Stimulated activated CD4-positive, alpha-beta T cell treated with anti-CD3 and anti-CD28 coated beads, TNF-alpha, amount 100 ng/mL, for 4 hours (primary cell): ENCODE measurements around the gene PPP2R2C.

Source experiments
- DNase-seq, 3 experiments: peaks; one replicate each; pipeline ENCODE4 v3.0.0-alpha.2; 2020; ENCODE audit warnings: low read depth in 3 of 3

Gene PPP2R2C

DNA sequence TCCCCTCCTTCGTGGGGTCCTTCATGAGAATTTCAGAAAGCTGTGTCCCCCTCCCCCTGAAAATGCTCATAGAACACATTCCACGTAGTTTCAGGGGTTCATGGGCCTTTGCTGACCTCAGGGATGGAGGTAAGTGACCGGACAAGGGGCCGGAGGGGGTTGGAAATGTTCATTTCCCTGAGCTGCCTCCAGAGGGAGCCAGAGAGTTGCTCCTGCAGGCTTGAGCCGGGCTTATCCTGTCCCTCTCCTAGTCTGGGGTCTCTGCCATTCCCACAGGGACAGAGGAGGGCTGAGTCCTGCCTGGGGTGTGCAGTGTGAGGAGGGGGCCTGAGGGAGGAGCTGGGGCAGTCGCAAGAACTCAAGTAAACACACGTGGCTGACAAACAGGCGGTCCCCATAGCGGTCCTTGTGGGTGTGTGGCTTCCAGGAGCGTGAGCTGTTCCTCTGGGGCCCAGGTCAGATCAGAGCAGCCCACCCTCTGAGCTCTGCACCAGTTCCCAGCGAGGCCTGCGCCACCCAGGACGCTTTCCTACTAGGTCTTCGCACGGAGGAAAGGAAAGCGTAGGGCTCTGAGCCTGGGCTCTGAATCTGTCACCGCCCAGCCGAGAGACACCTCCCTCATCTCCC is 140.3 kb downstream of the PPP2R2C start:
- DNase-seq = no peak

- no peak for DNase-seq
Observed at GRCh38 chr4:6331468-6331867, 140.9 kb downstream of the PPP2R2C start.

DNA sequence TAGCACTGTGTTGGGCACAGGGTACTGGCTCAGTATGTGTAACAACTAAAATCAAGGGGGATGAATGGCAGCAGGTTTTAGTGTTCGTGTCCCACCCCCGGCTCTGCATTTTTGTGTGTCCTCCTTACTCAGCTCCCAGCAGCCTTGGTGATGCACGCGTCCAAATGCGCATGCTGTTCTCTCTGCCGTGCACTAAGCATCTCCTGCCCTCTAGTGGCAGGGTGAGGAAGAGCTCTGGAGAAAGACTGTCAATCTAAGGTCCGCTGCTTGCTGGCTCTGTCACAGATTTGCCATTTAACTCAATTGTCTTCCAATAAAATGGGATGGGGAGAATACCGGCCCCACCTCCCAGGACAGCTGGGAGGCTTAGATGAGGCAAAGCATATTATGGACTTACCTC is 141.4 kb downstream of the PPP2R2C start:
- no peak for DNase-seq

GRCh38 chr4:6330384-6330767 is 142.0 kb downstream of the PPP2R2C start:
- no peak for DNase-seq

GRCh38 chr4:6329478-6330383 is 142.7 kb downstream of the PPP2R2C start:
- no peak for DNase-seq

- DNase-seq = no peak
Observed at GRCh38 chr4:6328526-6328925, 143.9 kb downstream of the PPP2R2C start.

- DNase-seq = peak; percentile 51 to 68 (median 64)
Observed at GRCh38 chr4:6327220-6327917, 145.0 kb downstream of the PPP2R2C start.

DNA sequence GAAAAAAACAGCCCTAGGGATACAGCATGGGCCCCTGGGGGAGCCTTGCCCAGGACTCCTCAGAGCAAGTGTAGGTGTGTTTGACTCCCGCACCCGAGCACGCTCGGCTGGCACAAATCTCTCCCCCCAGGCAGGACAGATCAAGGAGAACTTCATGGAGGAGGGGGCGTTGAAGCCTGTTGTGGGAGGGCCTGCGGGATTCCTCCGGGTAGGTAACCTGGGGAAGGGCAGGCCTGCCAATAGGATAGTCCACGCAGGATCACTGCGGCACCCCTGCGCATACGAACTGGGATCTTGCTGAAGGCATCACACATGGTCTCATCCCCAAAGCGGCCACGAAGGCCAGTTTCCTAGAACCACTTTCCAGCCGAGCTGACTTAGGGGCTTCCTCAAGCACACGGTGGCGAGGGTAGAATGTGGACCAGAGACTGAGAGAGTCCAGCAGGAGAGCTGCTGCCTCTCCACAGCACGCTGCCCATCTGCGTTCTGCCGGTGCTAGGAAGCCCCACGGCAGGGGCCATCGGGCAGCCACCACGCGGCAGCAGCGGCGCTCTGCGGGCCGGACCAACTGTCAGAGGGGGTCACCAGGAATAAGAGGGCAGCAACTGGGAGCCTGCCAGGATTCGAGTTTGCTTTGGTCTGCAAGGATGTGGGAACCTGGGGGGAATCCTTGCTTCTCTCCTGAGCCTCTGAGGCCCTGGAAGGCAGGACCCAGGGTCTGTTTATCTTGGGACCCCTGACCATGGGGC is 145.9 kb downstream of the PPP2R2C start:
- no peak for DNase-seq

GRCh38 chr4:6325788-6326290 is 146.6 kb downstream of the PPP2R2C start:
- DNase-seq = no peak

DNA sequence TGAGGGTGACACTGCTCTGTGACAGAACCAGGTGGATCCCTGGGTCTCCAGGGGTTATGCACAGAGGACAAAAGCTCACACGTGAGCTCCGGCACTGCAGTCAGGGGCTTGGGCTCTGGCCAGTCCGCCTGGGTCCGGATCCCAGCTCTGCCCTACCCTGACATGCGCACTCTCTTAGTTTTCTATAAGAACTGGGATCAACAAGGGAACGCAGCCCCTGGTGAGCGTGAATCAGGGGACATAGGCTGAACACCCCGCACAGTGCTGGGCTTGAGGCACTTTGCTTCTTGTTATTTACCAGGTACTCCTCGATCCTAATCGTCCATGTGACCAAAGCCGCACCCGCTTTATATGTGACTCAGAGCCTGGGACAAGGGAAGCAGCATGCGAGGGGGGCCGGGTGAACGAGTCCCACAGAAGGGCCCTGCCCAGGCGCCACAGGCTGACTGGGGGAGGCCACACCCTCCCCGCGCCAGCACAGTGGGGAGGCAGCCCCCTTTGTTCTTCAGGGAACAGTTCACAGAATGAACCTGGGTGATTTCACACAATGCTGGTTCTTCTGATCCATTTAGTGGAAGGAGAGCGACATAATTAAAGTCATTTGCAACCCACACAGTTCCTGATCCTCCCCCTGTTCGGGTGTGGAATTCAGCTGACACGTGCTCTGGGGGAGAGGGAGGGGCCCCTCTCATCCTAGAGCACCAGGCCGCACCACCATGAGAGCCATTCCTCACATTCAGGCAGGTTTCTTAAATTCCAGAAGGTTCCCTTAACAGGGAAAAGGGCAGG is 147.2 kb downstream of the PPP2R2C start:
- no peak for DNase-seq

- DNase-seq = no peak
Observed at GRCh38 chr4:6324461-6324998, 147.9 kb downstream of the PPP2R2C start.

DNA sequence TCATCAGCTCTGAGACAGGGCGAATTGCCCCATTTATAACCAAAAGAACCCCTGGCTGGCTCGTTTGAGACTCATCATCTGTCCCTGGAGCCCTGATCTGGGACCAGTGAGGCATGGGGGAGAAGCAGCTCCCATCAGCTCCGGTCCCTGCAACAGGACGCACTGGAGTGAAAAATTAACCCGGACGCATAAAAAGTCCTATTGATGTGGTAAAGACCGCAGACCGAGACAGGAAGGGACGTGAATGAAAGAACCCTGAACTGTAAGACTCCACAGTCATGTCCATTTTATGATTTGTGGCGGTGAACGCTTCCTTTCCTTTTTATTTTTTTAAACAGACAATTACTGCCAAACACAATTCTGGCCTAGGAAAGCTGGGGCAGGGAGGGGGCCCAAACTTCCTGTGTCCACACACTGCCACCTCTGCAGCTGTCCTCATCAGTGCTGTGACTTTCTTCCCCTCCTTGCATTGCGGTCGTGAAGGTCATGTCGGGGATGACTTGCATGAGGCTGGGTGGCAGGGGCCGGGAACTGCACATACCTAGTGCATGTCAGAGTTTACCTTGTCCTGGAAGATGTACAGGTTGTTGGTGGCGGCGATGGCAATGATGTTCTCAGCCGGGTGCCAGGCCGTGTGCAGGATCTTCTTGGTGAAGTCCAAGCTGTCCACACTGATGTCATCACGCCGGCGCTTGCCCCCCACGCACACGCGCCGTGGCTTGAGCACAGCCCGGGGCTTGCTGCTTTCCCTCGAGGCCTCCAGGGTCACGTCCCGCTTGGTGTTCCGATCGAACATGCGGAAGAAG is 149.4 kb downstream of the PPP2R2C start:
- no peak for DNase-seq

DNA sequence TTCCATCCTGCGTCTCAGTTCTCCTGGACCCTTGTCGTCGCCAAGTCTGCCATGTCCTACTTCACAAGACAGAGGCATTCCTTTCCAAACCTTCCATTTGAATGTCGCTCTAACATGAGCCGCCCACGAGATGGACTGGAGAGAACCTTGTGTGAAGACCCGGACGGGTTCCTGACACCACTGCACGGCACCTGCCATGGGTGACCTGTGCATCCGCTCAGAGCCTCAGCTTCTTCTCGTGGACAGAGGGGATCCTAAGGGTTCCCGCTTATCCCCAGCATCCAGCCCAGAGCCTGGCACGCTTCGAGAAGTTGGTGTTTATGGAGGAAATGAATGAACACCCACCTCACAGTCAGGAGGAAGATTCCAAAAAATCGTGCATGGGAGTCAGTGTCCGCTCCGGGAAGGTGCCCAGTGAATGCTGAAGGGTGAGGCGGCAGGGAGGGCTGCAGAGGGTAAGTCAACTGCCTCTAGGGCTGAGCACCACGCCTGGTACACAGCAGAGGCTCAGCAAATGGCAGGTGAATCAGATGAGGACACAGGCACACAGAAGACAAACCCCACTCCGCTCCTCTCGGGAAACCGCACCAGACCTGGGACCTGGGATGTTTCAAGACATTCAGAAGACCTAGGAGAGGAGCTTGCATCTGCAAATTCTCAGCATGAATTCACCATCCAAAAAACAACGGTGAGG is 150.2 kb downstream of the PPP2R2C start:
- DNase-seq = no peak

GRCh38 chr4:6321361-6321760 is 151.1 kb downstream of the PPP2R2C start:
- DNase-seq = no peak

- DNase-seq = no peak
Observed at GRCh38 chr4:6320663-6321062, 151.8 kb downstream of the PPP2R2C start.

GRCh38 chr4:6319530-6320150 is 152.8 kb downstream of the PPP2R2C start:
- no peak for DNase-seq

DNA sequence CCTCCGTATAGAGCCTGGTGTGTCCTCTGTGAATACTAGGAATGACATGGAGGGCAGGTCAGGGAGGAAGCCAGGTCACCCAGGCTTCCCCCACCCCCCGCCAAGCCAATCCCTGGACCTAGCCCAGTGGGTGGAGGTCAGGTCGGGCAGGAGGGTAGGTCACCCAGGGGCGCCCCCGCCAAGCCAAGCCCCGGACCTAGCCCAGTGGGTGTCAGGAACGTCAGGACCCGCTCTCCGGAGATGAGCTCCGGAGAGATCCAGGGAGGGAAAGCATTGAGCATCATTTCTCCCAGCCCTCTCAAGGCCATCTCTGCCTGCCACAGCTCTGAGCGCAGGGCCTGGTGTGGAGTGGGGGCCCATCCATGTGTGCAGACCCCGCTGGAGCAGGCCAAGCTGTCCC is 154.2 kb downstream of the PPP2R2C start:
- no peak for DNase-seq

DNA sequence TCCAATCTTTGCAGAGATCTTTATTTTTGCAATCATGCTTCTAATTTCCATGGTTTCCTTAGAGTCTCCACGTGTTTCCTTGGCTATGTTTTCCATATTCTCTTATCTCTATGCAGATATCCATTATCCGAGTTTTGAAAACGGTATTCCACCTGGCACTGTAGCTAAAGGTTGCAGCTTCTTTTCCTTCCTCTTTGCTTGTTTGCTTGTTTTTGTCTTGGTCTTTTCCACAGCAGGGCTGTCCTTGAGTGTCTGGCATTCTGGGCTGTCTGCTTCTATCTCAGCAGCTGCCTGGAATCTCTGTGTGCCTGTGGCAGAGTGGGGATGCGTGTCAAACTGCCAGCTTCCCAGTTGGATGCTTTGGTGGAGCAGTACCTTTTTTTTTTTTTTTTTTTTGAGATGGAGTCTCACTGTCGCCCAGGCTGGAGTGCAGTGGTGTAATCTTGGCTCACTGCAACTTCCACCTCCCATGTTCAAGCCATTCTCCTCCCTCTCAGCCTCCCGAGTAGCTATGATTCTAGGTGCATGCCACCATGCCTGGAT is 155.9 kb downstream of the PPP2R2C start:
- DNase-seq = no peak
